ENCODE measurements around the gene APBA3.

APBA3 gene

GRCh38 chr19:3775374-3775711, 13.9 kb upstream of the APBA3 start:
- no peak for DNase-seq
- no peaks in the 10 kb centered on the region for H3K79me2 ChIP-seq (ENCODE audit: low read length)
- H3F3A ChIP-seq (ENCODE audit: insufficient read depth, low read length) = no peaks in the 10 kb centered on the region
- no peaks in the 10 kb centered on the region for H3K36me3 ChIP-seq (replicated peaks; ENCODE audit: insufficient read depth, low read length)
- no peaks in the 10 kb centered on the region for H3K9me2 ChIP-seq (replicated peaks; ENCODE audit: insufficient read depth, low read length)
- H3K9me3 ChIP-seq (replicated peaks; ENCODE audit: insufficient read depth, low read length) = no peaks in the 10 kb centered on the region
- H3K27ac ChIP-seq (ENCODE audit: low read length) = no peak overlapping the region
- H3K27me3 ChIP-seq (replicated peaks; ENCODE audit: insufficient read depth, low read length) = peaks cover 38% of the 10 kb centered on the region
- no peak overlapping the region for H3K9ac ChIP-seq (ENCODE audit: low read length)
- H3K4me2 ChIP-seq (ENCODE audit: low read depth, low read length) = no peak overlapping the region
- TF ChIP-seq CTCF (IDR thresholded peaks at IDR 0.05; ENCODE audit: low read length) (no peak), EZH2 (optimal IDR thresholded peaks at IDR 0.05; ENCODE audit: low read depth, low read length) (no peak)
- no peaks in the 10 kb centered on the region for H4K20me1 ChIP-seq (ENCODE audit: insufficient read depth, low read length)
- no peak overlapping the region for H3K4me3 ChIP-seq (ENCODE audit: low read length)
- H3K4me1 ChIP-seq (ENCODE audit: low read length) = no peaks in the 10 kb centered on the region
- H2AFZ ChIP-seq (ENCODE audit: low read length) = no peak overlapping the region

DNA sequence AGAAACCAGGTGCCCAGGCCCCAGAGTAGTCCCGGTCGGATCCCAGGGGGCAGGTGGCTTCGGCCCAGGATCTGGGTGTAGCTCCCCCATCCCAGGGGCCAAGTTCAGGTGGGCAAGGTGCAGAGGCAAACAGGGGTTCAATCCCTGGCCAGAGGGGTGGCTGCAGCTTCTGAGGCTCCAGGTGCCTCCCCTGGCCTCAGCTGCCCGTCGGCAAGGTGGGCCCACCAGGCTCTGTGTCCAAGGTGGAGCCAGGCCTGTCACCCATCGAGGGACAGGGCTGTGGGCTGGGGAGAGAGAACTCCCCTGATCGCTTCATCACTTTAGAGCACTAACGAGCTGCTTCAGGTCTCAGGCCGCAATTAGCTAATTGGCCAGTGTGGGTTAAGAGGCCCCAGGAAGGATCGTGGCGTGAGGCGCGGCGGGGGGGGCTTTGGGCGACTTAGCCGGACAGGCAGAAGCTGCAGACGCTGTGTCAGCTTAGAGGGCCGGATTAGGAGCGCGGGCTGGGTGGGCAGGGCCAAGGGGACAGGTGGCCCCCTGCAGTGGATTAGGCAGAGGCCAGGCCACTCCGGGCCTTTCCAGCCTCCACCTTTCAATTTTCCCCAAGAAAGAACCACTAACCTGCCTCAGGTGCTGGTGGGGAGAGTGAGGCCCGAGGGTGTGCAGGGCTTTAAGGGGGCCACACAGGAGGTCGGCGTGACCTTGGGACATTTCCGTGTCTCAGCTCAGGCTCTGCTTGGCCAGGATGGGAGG, 13.3 kb upstream of the APBA3 start:
- Histone ChIP-seq H3F3A (ENCODE audit: insufficient read depth, low read length) (no peaks in the 10 kb centered on the region), H3K36me3 (replicated peaks; ENCODE audit: insufficient read depth, low read length) (no peaks in the 10 kb centered on the region), H3K9ac (ENCODE audit: low read length) (no peak overlapping the region), H4K20me1 (ENCODE audit: insufficient read depth, low read length) (no peaks in the 10 kb centered on the region), H3K27me3 (replicated peaks; ENCODE audit: insufficient read depth, low read length) (peaks cover 38% of the 10 kb centered on the region), H3K4me2 (ENCODE audit: low read depth, low read length) (no peak overlapping the region), H3K9me3 (replicated peaks; ENCODE audit: insufficient read depth, low read length) (no peaks in the 10 kb centered on the region), H3K27ac (ENCODE audit: low read length) (no peak overlapping the region), H2AFZ (ENCODE audit: low read length) (no peak overlapping the region), H3K9me2 (replicated peaks; ENCODE audit: insufficient read depth, low read length) (no peaks in the 10 kb centered on the region), H3K4me3 (ENCODE audit: low read length) (no peak overlapping the region), H3K79me2 (ENCODE audit: low read length) (no peaks in the 10 kb centered on the region), H3K4me1 (ENCODE audit: low read length) (no peaks in the 10 kb centered on the region)
- DNase-seq = no peak
- TF ChIP-seq EZH2phosphoT487 (IDR thresholded peaks at IDR 0.05; ENCODE audit: low read length) (no peak), CTCF (IDR thresholded peaks at IDR 0.05; ENCODE audit: low read length) (no peak), EZH2 (optimal IDR thresholded peaks at IDR 0.05; ENCODE audit: low read depth, low read length) (no peak)

DNA sequence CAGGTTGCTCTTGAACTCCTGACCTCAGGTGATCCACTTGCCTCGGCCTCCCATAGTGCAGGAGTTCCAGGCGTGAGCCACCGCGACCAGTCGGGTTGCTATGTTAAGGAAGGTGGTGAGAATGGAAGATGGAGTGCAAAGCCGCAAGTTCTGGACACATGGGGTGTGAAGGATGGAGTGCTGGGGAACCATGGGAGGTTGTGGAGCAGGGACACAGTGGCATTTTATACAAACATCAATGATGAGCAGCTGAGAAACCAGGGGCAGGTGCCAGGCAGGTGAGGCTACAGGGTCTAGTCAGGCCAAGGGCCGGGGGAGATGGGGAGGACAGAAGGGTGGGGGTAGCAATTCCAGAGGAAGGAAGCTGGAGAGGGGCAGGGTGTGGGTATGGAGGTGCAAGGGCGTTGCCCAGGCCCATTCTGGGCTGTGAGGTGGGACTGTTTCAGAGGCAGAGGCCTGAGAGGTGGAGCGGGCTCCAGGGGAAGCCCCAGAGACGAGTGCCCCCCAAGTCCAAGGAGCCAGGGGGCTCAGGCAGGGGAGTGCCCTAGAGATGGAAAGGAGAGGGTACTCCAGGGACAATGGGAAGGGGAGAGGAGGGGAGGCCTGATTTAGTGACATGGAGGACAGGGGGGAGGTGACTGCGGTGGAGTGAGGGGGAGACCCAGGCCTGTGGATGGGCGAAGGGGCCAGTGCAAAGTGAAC, 12.5 kb upstream of the APBA3 start:
- H2AFZ ChIP-seq (ENCODE audit: low read length) = no peak overlapping the region
- no peaks in the 10 kb centered on the region for H4K20me1 ChIP-seq (ENCODE audit: insufficient read depth, low read length)
- H3K27ac ChIP-seq (ENCODE audit: low read length) = no peak overlapping the region
- H3K36me3 ChIP-seq (replicated peaks; ENCODE audit: insufficient read depth, low read length) = no peaks in the 10 kb centered on the region
- no peaks in the 10 kb centered on the region for H3K9me3 ChIP-seq (replicated peaks; ENCODE audit: insufficient read depth, low read length)
- no peak for TF ChIP-seq EZH2phosphoT487 (IDR thresholded peaks at IDR 0.05; ENCODE audit: low read length)
- no peak for TF ChIP-seq EZH2 (optimal IDR thresholded peaks at IDR 0.05; ENCODE audit: low read depth, low read length)
- TF ChIP-seq CTCF (IDR thresholded peaks at IDR 0.05; ENCODE audit: low read length) = no peak
- H3K27me3 ChIP-seq (replicated peaks; ENCODE audit: insufficient read depth, low read length) = peaks cover 32% of the 10 kb centered on the region
- no peak for DNase-seq
- no peak overlapping the region for H3K9ac ChIP-seq (ENCODE audit: low read length)
- H3K9me2 ChIP-seq (replicated peaks; ENCODE audit: insufficient read depth, low read length) = no peaks in the 10 kb centered on the region
- no peak overlapping the region for H3K4me2 ChIP-seq (ENCODE audit: low read depth, low read length)
- no peaks in the 10 kb centered on the region for H3F3A ChIP-seq (ENCODE audit: insufficient read depth, low read length)
- no peak overlapping the region for H3K4me3 ChIP-seq (ENCODE audit: low read length)
- H3K79me2 ChIP-seq (ENCODE audit: low read length) = no peaks in the 10 kb centered on the region
- H3K4me1 ChIP-seq (ENCODE audit: low read length) = no peaks in the 10 kb centered on the region

Data from MM.1S (cell line).